OCI-LY1 (cell line): ENCODE results near the gene AKAP9.

Experiments
- H2AFZ ChIP-seq: fragments of 200-600 bp; sonication (generic), shearing (Covaris generic); 2 replicates; pipeline ENCODE4 v1.6.0; 2014; ENCODE audit warnings: antibody characterized with exemption, mild to moderate bottlenecking, low read length
- H3F3A ChIP-seq: fragments of 200-600 bp; sonication (generic), shearing (Covaris generic); 2 replicates; pipeline ENCODE4 v1.6.0; 2014; ENCODE audit warnings: mild to moderate bottlenecking, antibody characterized with exemption, low read length, moderate library complexity; ENCODE audit not compliant: insufficient read depth
- H3K27ac ChIP-seq: fragments of 200-600 bp; sonication (generic); 2 replicates; pipeline ENCODE4 v1.5.1; 2014; ENCODE audit warnings: low read length, mixed run types, mild to moderate bottlenecking, low read depth; ENCODE audit not compliant: poor library complexity, severe bottlenecking
- H3K27me3 ChIP-seq: fragments of 200-600 bp; sonication (generic); 2 replicates; pipeline ENCODE4 v1.6.0; 2014; ENCODE audit warnings: antibody characterized with exemption, mild to moderate bottlenecking, low read length, moderate library complexity; ENCODE audit not compliant: insufficient read depth
- H3K36me3 ChIP-seq: fragments of 200-600 bp; sonication (generic); 2 replicates; pipeline ENCODE4 v1.6.1; 2014; ENCODE audit warnings: mild to moderate bottlenecking, antibody characterized with exemption, low read length, moderate library complexity, mixed read lengths; ENCODE audit not compliant: insufficient read depth
- H3K4me1 ChIP-seq: fragments of 200-600 bp; sonication (generic); 2 replicates; pipeline ENCODE4 v1.5.1; 2014; ENCODE audit warnings: mild to moderate bottlenecking, low read length, moderate library complexity; ENCODE audit not compliant: insufficient read depth, severe bottlenecking
- H3K4me2 ChIP-seq: fragments of 200-600 bp; sonication (generic), shearing (Covaris generic); 2 replicates; pipeline ENCODE4 v1.6.1; 2014; ENCODE audit warnings: low read length
- H3K4me3 ChIP-seq: fragments of 200-600 bp; sonication (generic); 2 replicates; pipeline ENCODE4 v1.5.1; 2014; ENCODE audit warnings: low read length, low read depth, mild to moderate bottlenecking, mixed read lengths; ENCODE audit not compliant: poor library complexity, severe bottlenecking
- H3K79me2 ChIP-seq: fragments of 200-600 bp; shearing (Covaris generic); 2 replicates; pipeline ENCODE4 v1.6.1; 2016; ENCODE audit warnings: mixed run types, low read length, mixed read lengths; ENCODE audit not compliant: insufficient read depth
- H3K9ac ChIP-seq: fragments of 200-600 bp; sonication (generic), shearing (Covaris generic); 2 replicates; pipeline ENCODE4 v1.6.1; 2014; ENCODE audit warnings: mild to moderate bottlenecking, low read length, mixed read lengths
- H3K9me2 ChIP-seq: fragments of 200-600 bp; sonication (generic), shearing (Covaris generic); 2 replicates; pipeline ENCODE4 v1.6.1; 2014; ENCODE audit warnings: low read depth, mild to moderate bottlenecking, low read length, mixed read lengths
- H3K9me3 ChIP-seq: fragments of 200-600 bp; shearing (Covaris generic); 2 replicates; pipeline ENCODE4 v1.6.1; 2014; ENCODE audit warnings: low read length, mixed read lengths
- H4K20me1 ChIP-seq: fragments of 200-600 bp; sonication (generic), shearing (Covaris generic); 2 replicates; pipeline ENCODE4 v1.6.0; 2016; ENCODE audit warnings: mild to moderate bottlenecking, low read length; ENCODE audit not compliant: insufficient read depth
- CTCF ChIP-seq: fragments of 200-600 bp; sonication (generic), shearing (Covaris generic); IDR thresholded peaks from 2 replicates; pipeline ENCODE4 v1.5.1; 2017; ENCODE audit warnings: mild to moderate bottlenecking, antibody characterized with exemption, low read length, moderate library complexity, mixed read lengths
- EZH2 ChIP-seq: fragments of 200-600 bp; sonication (generic), shearing (Covaris generic); IDR thresholded peaks from 2 replicates; pipeline ENCODE4 v1.8.0; 2017; ENCODE audit warnings: borderline replicate concordance, mixed run types, mild to moderate bottlenecking, antibody characterized with exemption, low read length, moderate library complexity, mixed read lengths

The AKAP9 gene

GRCh38 chr7:92058040-92058439 lies 117.4 kb downstream of the AKAP9 start:
- no peak overlapping the region for H3K4me3 ChIP-seq
- no peak for TF ChIP-seq EZH2
- no peak for TF ChIP-seq CTCF
- H3K4me1 ChIP-seq = peaks cover 16% of the 10 kb centered on the region
- H3K36me3 ChIP-seq = peaks cover 10% of the 10 kb centered on the region; the same call in 1 of the 2 replicates
- H2AFZ ChIP-seq = no peak overlapping the region
- no peaks in the 10 kb centered on the region for H3K9me3 ChIP-seq
- H4K20me1 ChIP-seq = no peaks in the 10 kb centered on the region
- no peaks in the 10 kb centered on the region for H3K79me2 ChIP-seq
- no peaks in the 10 kb centered on the region for H3K27me3 ChIP-seq
- no peak overlapping the region for H3K4me2 ChIP-seq
- no peak overlapping the region for H3K9ac ChIP-seq
- H3K9me2 ChIP-seq = no peaks in the 10 kb centered on the region
- no peak overlapping the region for H3K27ac ChIP-seq
- no peaks in the 10 kb centered on the region for H3F3A ChIP-seq

GRCh38 chr7:92058899-92059298 lies 118.2 kb downstream of the AKAP9 start:
- Histone ChIP-seq H3K9ac (no peak overlapping the region), H3K4me3 (no peak overlapping the region), H3K9me2 (no peaks in the 10 kb centered on the region), H2AFZ (no peak overlapping the region), H3K4me1 (peaks cover 16% of the 10 kb centered on the region), H3K9me3 (no peaks in the 10 kb centered on the region), H3K27ac (no peak overlapping the region), H3F3A (no peaks in the 10 kb centered on the region), H3K27me3 (no peaks in the 10 kb centered on the region), H3K79me2 (no peaks in the 10 kb centered on the region), H3K36me3 (peaks cover 7% of the 10 kb centered on the region; the same call in 1 of the 2 replicates), H3K4me2 (no peak overlapping the region), H4K20me1 (no peaks in the 10 kb centered on the region)
- TF ChIP-seq EZH2 (no peak), CTCF (no peak)

GRCh38 chr7:92061154-92061553 lies 120.5 kb downstream of the AKAP9 start:
- H3K27me3 ChIP-seq = no peaks in the 10 kb centered on the region
- H2AFZ ChIP-seq = no peak overlapping the region
- H3K9me3 ChIP-seq = no peaks in the 10 kb centered on the region
- no peaks in the 10 kb centered on the region for H3K79me2 ChIP-seq
- no peak overlapping the region for H3K9ac ChIP-seq
- no peak overlapping the region for H3K27ac ChIP-seq
- H3K4me3 ChIP-seq = no peak overlapping the region
- H4K20me1 ChIP-seq = no peaks in the 10 kb centered on the region
- H3K9me2 ChIP-seq = no peaks in the 10 kb centered on the region
- TF ChIP-seq CTCF (no peak), EZH2 (no peak)
- H3F3A ChIP-seq = no peaks in the 10 kb centered on the region
- peaks cover 10% of the 10 kb centered on the region; the same call in 1 of the 2 replicates for H3K36me3 ChIP-seq
- peaks cover 16% of the 10 kb centered on the region for H3K4me1 ChIP-seq
- no peak overlapping the region for H3K4me2 ChIP-seq
